Suprapubic skin (tissue), 4 donors: ENCODE results near the gene DDX21.

Experiments used
- CTCF ChIP-seq, 2 donors: fragments of 200-600 bp in 1 of 2; fragments of 450-650 bp in 1 of 2; sonication (generic) in 1 of 2; IDR thresholded peaks; one replicate each; pipeline ENCODE4 v1.5.1; 2016 to 2019; ENCODE audit warnings: antibody characterized with exemption in 2 of 2, mild to moderate bottlenecking in 1 of 2, moderate library complexity in 1 of 2
- EP300 ChIP-seq: sonication (generic); formaldehyde crosslinking; IDR thresholded peaks from one replicate; pipeline ENCODE4 v1.6.1; 2017; ENCODE audit warnings: antibody characterized with exemption
- POLR2A ChIP-seq, 2 donors: fragments of 450-650 bp; IDR thresholded peaks; one replicate each; pipeline ENCODE4 v1.6.1; 2017; ENCODE audit warnings: antibody characterized with exemption in 2 of 2, mild to moderate bottlenecking in 2 of 2, moderate library complexity in 2 of 2
- POLR2AphosphoS5 ChIP-seq, 3 donors: sonication (generic); formaldehyde crosslinking; IDR thresholded peaks; one replicate each; pipeline ENCODE4 v1.6.1; 2017; ENCODE audit warnings: antibody characterized with exemption in 3 of 3

GRCh38 chr10:68954904-68955303 is 1.1 kb upstream of the DDX21 start:
- TF ChIP-seq POLR2A (IDR thresholded peaks at IDR 0.05) (no peak), EP300 (no peak), CTCF (IDR thresholded peaks at IDR 0.05) (no peak), POLR2AphosphoS5 (IDR thresholded peaks at IDR 0.05) (no peak)
